ENCODE data around the gene RFWD3. TPM values are rescaled to one million over a fixed set of nuclear protein-coding genes. Genes with fewer than 3 reads are reported as not detected.

The RFWD3 gene
- total RNA-seq, 1 donor from 2014 or later, result 31.7 TPM

DNA sequence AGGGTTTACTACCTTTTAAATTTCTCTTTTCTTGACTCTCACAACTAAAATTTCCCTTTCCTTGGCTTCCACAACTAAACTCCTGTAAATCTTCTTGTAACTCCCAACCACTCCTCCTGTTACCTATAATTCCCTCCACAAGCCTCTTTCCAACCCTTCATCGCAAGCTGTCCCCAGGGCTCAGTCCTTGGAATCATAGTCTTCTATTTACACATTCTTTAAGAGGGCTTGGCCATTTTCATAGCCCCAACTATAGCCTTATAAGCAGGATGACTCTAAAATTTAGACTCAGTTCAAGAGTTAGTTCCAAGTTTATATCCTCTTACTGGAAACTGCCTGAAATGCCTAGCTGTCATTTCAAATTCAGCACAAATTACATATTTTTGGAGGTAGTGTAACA lies 83.7 kb downstream of the RFWD3 start:
- no peak for DNase-seq (ENCODE audit: low read depth, low spot score)

DNA sequence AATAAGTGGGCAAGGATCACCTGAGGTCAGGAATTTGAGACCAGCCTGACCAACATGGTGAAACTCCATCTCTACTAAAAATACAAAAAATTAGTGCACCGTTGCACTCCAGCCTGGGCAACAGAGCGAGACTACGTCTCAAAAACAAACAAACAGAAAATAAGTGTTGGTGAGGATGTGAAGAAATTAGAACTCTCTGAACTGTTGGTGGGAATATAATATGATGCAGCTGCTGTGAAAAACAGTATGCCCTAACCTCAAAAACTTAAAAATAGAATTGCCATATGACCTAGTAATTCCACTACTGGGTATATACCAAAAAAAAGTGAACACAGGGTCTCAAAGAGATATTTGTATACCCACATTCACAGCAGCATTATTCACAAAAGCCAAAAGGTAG lies 85.8 kb downstream of the RFWD3 start:
- no peak for DNase-seq (ENCODE audit: low read depth, low spot score)

DNA sequence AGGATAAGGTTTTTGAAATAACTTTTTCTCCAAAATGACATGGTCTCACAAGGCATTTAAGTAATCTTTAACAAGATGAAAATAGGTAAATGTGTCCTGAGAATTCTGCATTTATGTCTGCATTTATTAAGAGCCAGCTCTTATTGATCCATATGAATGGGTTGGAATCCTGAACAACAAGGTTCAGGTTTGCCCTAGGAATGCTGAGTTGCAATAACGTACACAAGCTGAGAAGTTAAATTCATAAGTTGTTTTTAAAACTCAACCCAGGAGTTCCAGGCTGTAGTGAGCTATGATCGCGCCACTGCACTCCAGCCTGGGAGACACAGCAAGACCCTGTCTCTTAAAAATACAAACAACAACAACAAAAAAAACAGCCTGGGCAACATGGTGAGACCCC lies 87.8 kb downstream of the RFWD3 start:
- no peak for DNase-seq (ENCODE audit: low read depth, low spot score)

DNA sequence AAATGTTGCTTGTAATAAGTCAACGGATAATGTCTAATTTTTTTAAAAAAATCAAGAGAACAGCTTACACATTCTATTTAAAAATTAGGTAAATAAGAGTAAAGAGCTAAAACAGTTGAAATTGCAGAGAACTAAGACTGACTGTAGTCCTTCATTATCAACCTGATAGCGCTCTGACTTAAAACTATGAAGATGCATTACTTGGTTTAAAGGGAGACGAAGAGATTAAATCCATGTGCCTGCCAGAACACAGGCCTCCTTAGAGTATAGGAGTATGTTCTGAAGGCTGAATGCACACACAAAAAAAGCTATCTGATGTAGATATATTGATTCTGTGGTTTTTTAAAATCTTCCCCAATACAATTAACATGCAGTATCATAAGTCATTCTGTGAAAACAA lies 88.2 kb downstream of the RFWD3 start:
- no peak for DNase-seq (ENCODE audit: low read depth, low spot score)

DNA sequence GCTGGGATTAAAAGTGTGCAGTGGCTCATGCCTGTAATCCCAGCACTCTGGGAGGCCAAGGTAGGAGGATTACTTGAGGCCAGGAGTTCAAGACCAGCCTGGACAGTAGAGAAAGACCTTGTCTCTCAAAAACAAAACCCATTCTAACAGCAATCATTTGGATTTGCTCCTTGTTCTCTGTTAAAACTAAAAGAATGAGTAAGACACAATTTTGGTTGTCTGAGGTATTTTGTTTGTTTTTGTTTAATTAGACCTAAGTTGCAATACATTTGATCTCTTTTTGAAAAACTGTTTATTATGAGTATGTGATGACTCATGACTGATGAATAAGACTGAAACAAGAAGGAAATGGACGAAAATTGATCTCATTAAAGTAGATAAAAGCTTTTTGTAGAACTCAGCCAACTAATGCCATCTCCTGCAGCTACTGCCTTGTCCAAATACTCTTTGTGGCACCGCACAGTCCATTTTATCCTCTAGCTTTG lies 88.8 kb downstream of the RFWD3 start:
- no peak for DNase-seq (ENCODE audit: low read depth, low spot score)

DNA sequence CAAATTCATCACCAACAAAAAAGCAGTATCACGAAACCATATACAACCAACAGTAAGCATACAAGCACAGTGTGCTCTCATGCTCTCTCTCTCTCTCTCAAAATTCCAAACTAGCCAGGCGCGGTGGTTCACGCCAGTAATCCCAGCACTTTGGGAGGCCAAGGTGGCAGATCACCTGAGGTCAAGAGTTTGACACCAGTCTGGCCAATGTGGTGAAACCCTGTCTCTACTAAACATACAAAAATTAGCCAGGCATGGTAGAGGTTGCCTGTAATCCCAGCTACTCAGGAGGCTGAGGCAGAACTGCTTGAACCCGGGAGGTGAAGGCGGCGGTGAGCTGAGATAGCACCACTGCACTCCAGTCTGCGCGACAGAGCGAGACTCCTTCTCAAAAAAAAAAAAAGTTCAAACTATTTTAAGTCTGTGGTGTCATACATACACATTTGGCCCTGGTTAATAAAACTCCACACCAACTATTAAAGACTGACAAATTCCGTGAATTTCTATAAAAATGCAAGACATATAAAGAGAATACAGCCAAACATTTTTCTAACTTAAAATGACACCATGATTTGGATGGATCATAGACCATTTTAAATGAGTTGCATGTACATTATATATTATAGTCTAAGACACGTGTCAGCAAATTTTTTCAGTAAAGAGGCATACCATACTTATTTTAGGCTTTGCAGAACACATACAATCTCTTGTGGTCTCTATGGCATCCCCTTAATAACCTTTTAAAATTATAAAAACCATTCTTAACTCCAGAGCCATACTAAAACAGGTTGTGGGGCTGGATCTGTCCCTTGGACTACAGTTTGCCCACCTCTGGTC lies 90.7 kb downstream of the RFWD3 start:
- no peak for DNase-seq (ENCODE audit: low read depth, low spot score)

DNA sequence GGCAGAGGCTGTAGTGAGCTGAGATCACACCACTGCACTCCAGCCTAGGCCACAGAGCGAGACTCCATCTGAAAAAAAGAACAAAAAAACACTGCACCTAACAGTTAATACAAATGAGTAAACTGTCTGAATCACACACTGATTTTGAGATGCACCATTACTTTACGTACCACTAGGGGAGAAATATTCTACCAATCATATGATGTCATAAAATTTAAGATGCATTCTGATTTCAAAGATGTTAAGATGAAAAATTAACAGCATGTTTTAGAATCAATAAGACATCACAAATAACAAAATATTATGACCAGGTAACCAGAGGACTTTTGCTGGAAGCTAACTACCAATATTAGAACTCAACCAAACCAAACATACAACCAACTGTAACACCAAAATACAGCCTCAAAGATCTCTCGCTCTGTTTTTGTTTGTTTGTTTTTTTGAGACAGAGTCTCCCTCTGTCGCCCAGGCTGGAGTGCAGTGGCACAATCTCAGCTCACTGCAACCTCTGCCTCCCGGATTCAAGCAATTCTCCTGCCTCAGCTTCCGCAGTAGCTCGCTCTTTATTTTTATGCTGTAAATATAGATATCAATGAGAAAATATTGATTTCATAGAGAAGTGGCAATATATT lies 91.4 kb downstream of the RFWD3 start:
- no peak for DNase-seq (ENCODE audit: low read depth, low spot score)

DNA sequence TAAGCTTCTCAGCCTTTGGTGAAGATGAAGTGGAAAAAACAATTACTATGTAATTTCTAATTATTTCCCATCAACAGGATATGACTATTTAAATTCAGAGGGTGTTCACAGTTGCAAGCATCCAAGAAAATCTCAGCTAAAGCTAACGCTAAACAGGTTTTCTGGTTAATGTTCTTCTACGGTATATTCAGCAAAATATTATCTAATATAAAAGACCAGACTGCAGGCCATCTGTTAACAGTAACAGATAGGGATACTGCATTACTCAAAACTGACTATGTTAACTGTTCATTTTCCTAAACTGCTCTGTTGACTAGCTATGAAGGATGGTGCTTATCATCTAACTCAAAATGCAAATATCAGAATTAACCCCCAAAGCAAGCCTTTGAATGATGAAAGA lies 92.5 kb downstream of the RFWD3 start:
- DNase-seq (ENCODE audit: low read depth, low spot score), result no peak

DNA sequence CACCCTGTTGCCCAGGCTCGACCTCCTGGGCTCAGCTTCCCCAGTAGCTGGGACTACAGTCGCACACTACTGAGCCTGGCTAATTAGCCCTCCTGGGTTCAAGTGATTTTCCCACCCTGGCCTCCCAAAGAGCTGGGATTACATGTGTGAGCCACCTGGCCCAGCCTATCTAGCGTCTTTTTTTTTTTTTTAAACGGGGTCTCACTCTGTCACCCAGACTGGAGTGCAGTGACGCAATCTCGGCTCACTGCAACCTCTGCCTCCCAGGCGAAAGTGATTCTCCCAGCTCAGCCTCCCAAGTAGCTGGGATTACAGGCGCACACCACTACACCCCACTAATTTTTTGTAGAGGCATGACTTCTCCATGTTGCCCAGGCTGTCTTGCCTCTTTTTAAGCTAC lies 93.1 kb downstream of the RFWD3 start:
- no peak for DNase-seq (ENCODE audit: low read depth, low spot score)

Other genes starting within 250 kb of the RFWD3 start
- gene CLEC18B, start 245.4 kb downstream of the RFWD3 start, total RNA-seq, result 0.04 TPM in 1 of 2 replicates, not detected in the other
- 112 and 156 TPM in 2 replicates for gene GLG1, start 59.8 kb downstream of the RFWD3 start, total RNA-seq
- gene MLKL, start 34.0 kb upstream of the RFWD3 start, total RNA-seq, result 23.5 and 45.2 TPM in 2 replicates
- not detected in 2 replicates for gene FA2H, start 107.9 kb upstream of the RFWD3 start, total RNA-seq

Measured in pulmonary artery endothelial cell (primary cell).